HG02610 (cell line): ENCODE data around the gene UBE2Q1.

Source experiments
- ATAC-seq: cut with Tn5 transposase; IDR thresholded peaks from one replicate; pipeline ENCODE4 v1.9.1; 2021; ENCODE audit warnings: mild to moderate bottlenecking, moderate library complexity; ENCODE audit not compliant: unreplicated experiment

Gene UBE2Q1

DNA sequence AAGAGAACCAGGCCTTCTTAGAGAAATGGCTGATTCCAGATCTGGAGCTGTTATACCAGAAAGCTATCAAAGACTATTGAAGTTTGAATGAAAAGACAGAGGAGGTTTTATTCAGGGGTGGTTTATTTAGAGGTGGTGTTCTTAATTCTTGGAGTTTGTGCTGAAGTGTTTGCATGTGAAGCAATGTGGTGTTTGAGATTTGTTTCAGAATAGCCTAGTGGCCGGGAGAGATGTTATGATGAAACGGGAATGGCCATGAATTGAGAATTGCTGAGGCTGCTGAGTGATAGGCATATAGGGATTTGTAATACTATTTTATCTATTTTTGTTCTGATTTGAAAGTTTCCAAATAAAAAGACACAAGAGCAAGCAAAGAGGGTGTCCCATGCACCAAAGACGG, 45.7 kb downstream of the UBE2Q1 start:
- no peak for ATAC-seq

DNA sequence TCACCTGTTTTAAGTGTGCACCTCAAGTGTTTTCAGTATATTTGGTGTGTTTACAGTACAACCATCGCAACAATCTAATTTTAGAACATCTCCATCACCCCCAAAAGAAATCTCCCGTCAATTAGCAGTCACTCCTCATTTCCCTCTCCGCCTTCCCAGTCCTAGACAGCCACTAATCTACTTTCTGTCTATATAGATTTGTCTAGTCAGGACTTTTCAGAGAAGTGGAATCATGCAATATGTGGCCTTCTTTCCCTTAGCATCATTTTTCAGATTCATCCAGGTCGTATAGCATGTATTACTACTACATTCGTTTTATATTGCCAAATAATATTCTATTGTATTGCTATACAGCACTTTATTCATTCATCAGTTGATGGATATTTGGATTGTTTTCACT, 54.6 kb downstream of the UBE2Q1 start:
- no peak for ATAC-seq

DNA sequence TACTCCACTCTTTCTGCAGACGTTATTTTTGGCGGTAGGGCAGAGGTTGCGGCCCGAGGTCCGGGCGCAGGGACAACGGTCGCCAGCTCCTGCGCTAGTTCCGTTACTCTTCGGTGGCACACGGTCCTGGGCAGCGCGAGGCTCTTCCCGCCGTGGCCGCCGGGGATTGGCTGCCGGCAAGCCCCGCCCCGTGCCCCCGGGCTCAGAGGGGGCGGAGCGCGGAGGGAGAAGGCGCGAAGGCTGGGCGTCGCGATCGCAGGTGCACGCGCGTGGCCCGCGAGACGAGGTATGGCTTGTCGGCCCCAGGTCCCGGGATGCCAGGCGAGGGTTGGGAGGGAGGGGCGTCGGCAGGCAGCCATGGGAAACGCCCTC, 55.7 kb downstream of the UBE2Q1 start:
- ATAC-seq = no peak

DNA sequence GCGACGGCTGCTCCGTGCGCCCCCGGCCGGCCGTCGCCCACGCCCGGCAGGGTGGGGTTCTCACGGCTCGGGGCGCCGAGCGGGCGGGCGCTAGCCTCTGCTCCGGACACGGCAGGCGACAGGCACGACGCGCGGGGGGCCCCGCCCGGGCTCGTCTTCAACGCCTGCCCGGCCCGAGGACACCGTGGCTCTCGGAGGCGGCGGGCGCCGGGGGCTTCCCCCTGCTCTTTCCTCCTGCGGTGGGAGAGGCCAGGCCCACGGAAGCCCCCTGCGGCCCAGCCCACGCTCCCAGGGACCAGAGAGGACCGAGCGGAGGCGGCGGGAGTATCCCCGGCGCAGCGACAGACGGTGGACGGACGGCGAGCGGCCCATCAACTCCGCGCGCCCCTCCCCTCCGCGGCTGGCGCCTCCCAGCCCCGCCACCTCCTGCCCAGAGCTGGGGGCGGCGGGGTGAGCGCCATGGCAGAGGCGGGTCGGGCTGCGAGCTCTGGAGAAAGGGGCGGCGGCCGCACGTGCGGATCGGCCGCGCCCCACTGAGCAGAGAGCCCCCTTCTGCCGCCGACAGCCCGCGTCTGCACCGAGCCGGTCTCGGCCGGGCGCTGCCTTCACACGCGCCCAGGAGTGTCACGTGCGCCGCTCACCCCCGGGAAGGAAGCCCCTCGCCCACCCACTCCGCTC, 56.3 kb downstream of the UBE2Q1 start, which contains the start of the genes SHE and TDRD10:
Gene SHE, minus strand, starts transcription at position 347 of the 678 bp plus-strand sequence. CDS start 386 bp downstream, outside the sequence.
Gene TDRD10, plus strand, starts transcription at position 154 of the 678 bp plus-strand sequence. CDS start 4,685 bp downstream, outside the sequence.
- ATAC-seq = no peak

DNA sequence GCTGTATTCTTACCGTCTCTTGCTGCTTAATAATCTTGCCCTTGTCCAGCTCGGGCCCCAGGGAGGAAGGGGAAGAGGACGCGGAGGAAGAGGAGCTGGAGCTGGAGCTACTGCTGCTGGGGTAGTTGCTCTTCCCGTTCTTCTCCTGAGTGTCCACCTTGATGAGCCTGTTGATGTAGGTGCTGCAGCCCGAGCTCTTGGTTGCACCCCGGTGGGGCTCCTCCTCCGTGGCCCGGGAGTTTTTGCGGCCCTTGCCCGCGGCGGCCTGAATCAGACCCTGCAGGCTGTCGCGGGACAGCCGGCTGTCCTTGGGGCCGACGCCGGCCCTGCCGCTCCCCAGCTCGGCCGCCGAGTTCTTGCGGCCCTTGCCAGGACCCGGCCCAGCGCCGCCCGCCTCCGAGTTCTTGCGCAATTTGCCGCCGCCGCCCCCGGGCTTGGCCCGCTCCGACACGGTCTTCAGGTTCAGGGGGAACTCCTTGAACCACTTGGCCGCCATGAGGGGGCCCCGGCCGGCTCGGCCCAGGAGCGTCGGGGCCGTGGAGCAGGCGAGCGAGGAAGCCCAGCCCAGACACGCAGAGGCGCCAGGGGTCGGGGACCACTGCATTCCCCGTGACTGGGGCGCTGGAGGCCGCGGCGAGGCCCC, 56.9 kb downstream of the UBE2Q1 start:
- ATAC-seq = no peak

DNA sequence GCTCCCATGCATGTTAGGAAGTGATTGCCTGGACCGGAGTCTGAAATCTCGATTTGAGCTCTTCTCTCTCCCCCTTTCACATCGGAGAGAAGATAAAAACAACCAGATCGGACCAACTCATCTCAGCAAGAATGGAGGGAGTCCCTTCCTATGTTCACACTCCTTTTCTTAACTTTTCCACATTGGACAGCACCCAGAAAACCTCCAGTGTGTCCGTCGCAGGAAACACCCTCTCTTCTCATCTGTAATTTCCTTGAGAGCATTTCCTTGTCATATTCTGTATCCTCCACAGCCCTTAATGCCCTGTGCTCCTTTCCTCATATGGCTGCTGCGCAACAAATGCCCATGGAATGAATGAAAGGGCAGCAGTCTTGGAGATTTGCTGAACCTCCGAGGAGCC, 57.9 kb downstream of the UBE2Q1 start:
- ATAC-seq = no peak

DNA sequence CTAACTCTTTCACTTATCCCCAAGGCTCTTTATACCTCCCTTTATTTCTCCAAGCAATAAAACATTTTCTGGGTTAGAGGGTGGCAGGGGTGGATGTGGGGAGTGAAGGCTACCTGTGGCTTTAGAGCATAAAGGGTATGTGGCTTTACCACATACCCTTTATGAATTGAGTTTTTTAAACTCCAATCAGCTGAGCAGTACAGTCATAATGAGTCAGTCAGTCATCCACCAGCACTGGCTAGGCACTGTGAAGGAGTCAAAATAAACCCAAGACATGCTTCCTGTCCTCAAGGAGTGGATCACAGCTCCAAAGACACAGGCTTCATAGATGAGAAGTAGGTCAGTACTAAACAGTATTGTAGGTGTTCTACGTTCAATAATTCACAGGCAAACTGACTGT, 59.0 kb downstream of the UBE2Q1 start:
- ATAC-seq = no peak
